Measurements from ENCODE around the gene GPR180. TPM values are rescaled to one million over a fixed set of nuclear protein-coding genes. Genes with fewer than 3 reads are reported as not detected.
"Not testable (repeated sequence)": the region's sequence is repeated elsewhere in the genome, so short reads cannot be mapped to it uniquely, and the experiment has no call there.

Gene GPR180
- total and polyA plus RNA-seq, 2 experiments from 2014 or later, result 3.7 to 9.5 TPM

- TF ChIP-seq ETS1 (IDR thresholded peaks at IDR 0.05), result no peak
- TF ChIP-seq CREB1 (CRISPR knock-in tag; IDR thresholded peaks at IDR 0.05; ENCODE audit: low read depth), result no peak
- TF ChIP-seq EZH2 (IDR thresholded peaks at IDR 0.05; ENCODE audit: low read depth, unreplicated experiment), result no peak
- no peak for TF ChIP-seq ZNF114 (CRISPR knock-in tag; IDR thresholded peaks at IDR 0.05)
Measured at GRCh38 chr13:94636942-94637578, 35.4 kb downstream of the GPR180 start (continued).

GRCh38 chr13:94637677-94638076 lies 36.0 kb downstream of the GPR180 start:
- not testable (repeated sequence) for H3K9me2 ChIP-seq (ENCODE audit: insufficient read depth); ATAC-seq; H3K4me3 Mint-ChIP-seq; H3K79me2 ChIP-seq (replicated peaks; ENCODE audit: insufficient read depth); H3K36me3 ChIP-seq (ENCODE audit: insufficient read depth); H3K4me3 ChIP-seq; H3K27me3 ChIP-seq (ENCODE audit: insufficient read depth); H3K27ac ChIP-seq (ENCODE audit: low read depth); H3K4me2 ChIP-seq; H3F3A ChIP-seq (replicated peaks; ENCODE audit: low read depth); H2AFZ ChIP-seq; H3K36me3 Mint-ChIP-seq (ENCODE audit: low read depth); H3K27me3 Mint-ChIP-seq (ENCODE audit: insufficient read depth, low read depth, poor library complexity); H3K9me3 Mint-ChIP-seq; H3K27ac Mint-ChIP-seq; H4K20me1 ChIP-seq (replicated peaks; ENCODE audit: insufficient read depth); DNase-seq (ENCODE audit: low spot score)
- H3K4me1 ChIP-seq (ENCODE audit: insufficient read depth), result peaks cover 13% of the 10 kb centered on the region
- peaks cover 22% of the 10 kb centered on the region for H3K4me1 Mint-ChIP-seq

- DNase-seq (ENCODE audit: low spot score), result no peak
- H3K4me2 ChIP-seq, result no peak overlapping the region
- Mint-ChIP-seq H3K36me3 (ENCODE audit: low read depth) (peaks cover 7% of the 10 kb centered on the region; the same call in 1 of the 3 replicates), H3K4me3 (no peak overlapping the region), H3K4me1 (peaks cover 6% of the 10 kb centered on the region), H3K27me3 (ENCODE audit: insufficient read depth, low read depth, poor library complexity) (no peaks in the 10 kb centered on the region), H3K27ac (no peak overlapping the region), H3K9me3 (peaks cover 9% of the 10 kb centered on the region)
- H3F3A ChIP-seq (replicated peaks; ENCODE audit: low read depth), result no peaks in the 10 kb centered on the region
- H4K20me1 ChIP-seq (replicated peaks; ENCODE audit: insufficient read depth), result no peaks in the 10 kb centered on the region
- H3K27me3 ChIP-seq (ENCODE audit: insufficient read depth), result no peaks in the 10 kb centered on the region
- H3K4me1 ChIP-seq (ENCODE audit: insufficient read depth), result no peaks in the 10 kb centered on the region
- no peak overlapping the region for H2AFZ ChIP-seq
- H3K36me3 ChIP-seq (ENCODE audit: insufficient read depth), result no peaks in the 10 kb centered on the region
- ATAC-seq, result no peak
- no peaks in the 10 kb centered on the region for H3K79me2 ChIP-seq (replicated peaks; ENCODE audit: insufficient read depth)
- no peak overlapping the region for H3K27ac ChIP-seq (ENCODE audit: low read depth)
- H3K4me3 ChIP-seq, result no peak overlapping the region
- no peaks in the 10 kb centered on the region for H3K9me2 ChIP-seq (ENCODE audit: insufficient read depth)
- TF ChIP-seq EZH2phosphoT487 (IDR thresholded peaks at IDR 0.05; ENCODE audit: unreplicated experiment) (no peak), ZNF331 (CRISPR knock-in tag; IDR thresholded peaks at IDR 0.05; ENCODE audit: low read depth) (no peak), ZNF462 (CRISPR knock-in tag; IDR thresholded peaks at IDR 0.05) (no peak), ETS1 (IDR thresholded peaks at IDR 0.05) (no peak)
Measured at GRCh38 chr13:94640721-94641120, 39.1 kb downstream of the GPR180 start.
